ENCODE measurements around the gene CLIP1. TPM values are rescaled to one million over a fixed set of nuclear protein-coding genes. Genes with fewer than 3 reads are reported as not detected.

Gene CLIP1
- total RNA-seq, 4 donors from 2014 or later, result 55.7 to 167 (median 86.0) TPM

- H3K27ac ChIP-seq, result no peak overlapping the region
- DNase-seq, result no peak
- no peaks in the 10 kb centered on the region for H3K4me1 ChIP-seq
- TF ChIP-seq POLR2A (IDR thresholded peaks at IDR 0.05) (no peak), CTCF (IDR thresholded peaks at IDR 0.05) (no peak)
- H3K4me3 ChIP-seq, result no peak overlapping the region
- H3K9me3 ChIP-seq, result no peaks in the 10 kb centered on the region
- H3K36me3 ChIP-seq, result peaks cover 0 to 66% (median 0%) of the 10 kb centered on the region in 3 donors
- H3K27me3 ChIP-seq, result no peaks in the 10 kb centered on the region
Measured at GRCh38 chr12:122309564-122310121, 112.8 kb downstream of the CLIP1 start.

- TF ChIP-seq POLR2A (IDR thresholded peaks at IDR 0.05) (no peak), CTCF (IDR thresholded peaks at IDR 0.05) (no peak)
- no peak overlapping the region for H3K4me3 ChIP-seq
- DNase-seq, result no peak
- no peak overlapping the region for H3K27ac ChIP-seq
- no peaks in the 10 kb centered on the region for H3K4me1 ChIP-seq
- no peaks in the 10 kb centered on the region for H3K9me3 ChIP-seq
- peaks cover 0 to 66% (median 0%) of the 10 kb centered on the region in 3 donors for H3K36me3 ChIP-seq
- no peaks in the 10 kb centered on the region for H3K27me3 ChIP-seq
Measured at GRCh38 chr12:122308811-122309210, 113.7 kb downstream of the CLIP1 start.

GRCh38 chr12:122306407-122306806, 116.1 kb downstream of the CLIP1 start:
- no peaks in the 10 kb centered on the region for H3K4me1 ChIP-seq
- peaks cover 0 to 53% (median 0%) of the 10 kb centered on the region in 3 donors for H3K36me3 ChIP-seq
- no peak for TF ChIP-seq CTCF (IDR thresholded peaks at IDR 0.05)
- TF ChIP-seq POLR2A (IDR thresholded peaks at IDR 0.05), result no peak
- H3K27ac ChIP-seq, result no peak overlapping the region
- no peak for DNase-seq
- no peaks in the 10 kb centered on the region for H3K27me3 ChIP-seq
- H3K4me3 ChIP-seq, result no peak overlapping the region
- H3K9me3 ChIP-seq, result no peaks in the 10 kb centered on the region

- no peak for DNase-seq
- no peaks in the 10 kb centered on the region for H3K27me3 ChIP-seq
- H3K27ac ChIP-seq, result no peak overlapping the region
- peaks cover 0 to 52% (median 0%) of the 10 kb centered on the region in 3 donors for H3K36me3 ChIP-seq
- no peak for TF ChIP-seq POLR2A (IDR thresholded peaks at IDR 0.05)
- no peak for TF ChIP-seq CTCF (IDR thresholded peaks at IDR 0.05)
- no peak overlapping the region for H3K4me3 ChIP-seq
- no peaks in the 10 kb centered on the region for H3K4me1 ChIP-seq
- H3K9me3 ChIP-seq, result no peaks in the 10 kb centered on the region
Measured at GRCh38 chr12:122304924-122305323, 117.5 kb downstream of the CLIP1 start.

GRCh38 chr12:122303068-122303467, 119.4 kb downstream of the CLIP1 start:
- DNase-seq, result no peak
- no peaks in the 10 kb centered on the region for H3K4me1 ChIP-seq
- no peak overlapping the region for H3K4me3 ChIP-seq
- peaks cover 0 to 45% (median 0%) of the 10 kb centered on the region in 3 donors for H3K36me3 ChIP-seq
- no peaks in the 10 kb centered on the region for H3K9me3 ChIP-seq
- H3K27me3 ChIP-seq, result no peaks in the 10 kb centered on the region
- no peak for TF ChIP-seq POLR2A (IDR thresholded peaks at IDR 0.05)
- no peak for TF ChIP-seq CTCF (IDR thresholded peaks at IDR 0.05)
- H3K27ac ChIP-seq, result no peak overlapping the region

All from Peyer's patch (tissue), 4 donors.